Measurements from ENCODE around the gene KCTD17. TPM values are rescaled to one million over a fixed set of nuclear protein-coding genes. Genes with fewer than 3 reads are reported as not detected.

Gene KCTD17
- total RNA-seq, 1 donor from 2014 or later: 17.5 TPM

GRCh38 chr22:37021710-37022482 lies 29.6 kb upstream of the KCTD17 start:
- Mint-ChIP-seq H3K36me3 (peaks cover 14% of the 10 kb centered on the region), H3K4me3 (peak overlapping the region; percentile 76), H3K4me1 (peaks cover 25% of the 10 kb centered on the region), H3K27me3 (ENCODE audit: insufficient read depth, low read depth) (peaks cover 4% of the 10 kb centered on the region), H3K27ac (no peak overlapping the region), H3K9me3 (no peaks in the 10 kb centered on the region)
- Histone ChIP-seq H3K27ac (no peak overlapping the region), H3K4me3 (no peak overlapping the region), H3K27me3 (no peaks in the 10 kb centered on the region), H3K4me1 (peaks cover 16% of the 10 kb centered on the region), H3K36me3 (no peaks in the 10 kb centered on the region), H2AFZ (replicated peaks) (no peak overlapping the region), H3K79me2 (ENCODE audit: low read depth) (peaks cover 59% of the 10 kb centered on the region), H3F3A (ENCODE audit: low read depth) (no peaks in the 10 kb centered on the region), H3K4me2 (no peak overlapping the region), H3K9me3 (ENCODE audit: low read depth) (no peaks in the 10 kb centered on the region), H4K20me1 (ENCODE audit: low read depth) (peaks cover 50% of the 10 kb centered on the region), H3K9ac (no peak overlapping the region)
- DNase-seq (ENCODE audit: low spot score): peak; percentile 86
- TF ChIP-seq EZH2phosphoT487 (IDR thresholded peaks at IDR 0.05) (no peak), CTCF (IDR thresholded peaks at IDR 0.05) (peak; percentile 85)

- no peak overlapping the region for H3K27ac Mint-ChIP-seq
- TF ChIP-seq EZH2phosphoT487 (IDR thresholded peaks at IDR 0.05): no peak
- TF ChIP-seq EZH2 (IDR thresholded peaks at IDR 0.05): no peak
- no peak for TF ChIP-seq CTCF (IDR thresholded peaks at IDR 0.05)
- H3K4me3 ChIP-seq: no peak overlapping the region
- no peaks in the 10 kb centered on the region for H3K9me3 Mint-ChIP-seq
- peaks cover 16% of the 10 kb centered on the region for H3K4me1 ChIP-seq
- H3K36me3 ChIP-seq: no peaks in the 10 kb centered on the region
- H3K4me2 ChIP-seq: no peak overlapping the region
- H3K36me3 Mint-ChIP-seq: peaks cover 10% of the 10 kb centered on the region
- no peak overlapping the region for H2AFZ ChIP-seq (replicated peaks)
- peaks cover 52% of the 10 kb centered on the region for H3K79me2 ChIP-seq (ENCODE audit: low read depth)
- peaks cover 42% of the 10 kb centered on the region for H4K20me1 ChIP-seq (ENCODE audit: low read depth)
- no peak for DNase-seq (ENCODE audit: low spot score)
- H3K4me3 Mint-ChIP-seq: no peak overlapping the region
- no peak overlapping the region for H3K9ac ChIP-seq
- no peaks in the 10 kb centered on the region for H3K9me3 ChIP-seq (ENCODE audit: low read depth)
- H3F3A ChIP-seq (ENCODE audit: low read depth): no peaks in the 10 kb centered on the region
- H3K27me3 Mint-ChIP-seq (ENCODE audit: insufficient read depth, low read depth): peaks cover 5% of the 10 kb centered on the region
- peaks cover 21% of the 10 kb centered on the region for H3K4me1 Mint-ChIP-seq
- H3K27ac ChIP-seq: no peak overlapping the region
- H3K27me3 ChIP-seq: no peaks in the 10 kb centered on the region
These were observed 28.8 kb upstream of the KCTD17 start for GRCh38 chr22:37022483-37023337.

- H3K9ac ChIP-seq: no peak overlapping the region
- no peak overlapping the region for H3K4me3 Mint-ChIP-seq
- TF ChIP-seq EZH2phosphoT487 (IDR thresholded peaks at IDR 0.05) (no peak), CTCF (IDR thresholded peaks at IDR 0.05) (no peak), EZH2 (IDR thresholded peaks at IDR 0.05) (no peak)
- peaks cover 6% of the 10 kb centered on the region for H3K27me3 Mint-ChIP-seq (ENCODE audit: insufficient read depth, low read depth)
- peaks cover 31% of the 10 kb centered on the region for H4K20me1 ChIP-seq (ENCODE audit: low read depth)
- H3K27me3 ChIP-seq: no peaks in the 10 kb centered on the region
- peaks cover 10% of the 10 kb centered on the region for H3K36me3 Mint-ChIP-seq
- no peak overlapping the region for H3K4me3 ChIP-seq
- no peak overlapping the region for H2AFZ ChIP-seq (replicated peaks)
- H3K27ac ChIP-seq: no peak overlapping the region
- no peaks in the 10 kb centered on the region for H3K9me3 Mint-ChIP-seq
- H3F3A ChIP-seq (ENCODE audit: low read depth): no peaks in the 10 kb centered on the region
- H3K9me3 ChIP-seq (ENCODE audit: low read depth): no peaks in the 10 kb centered on the region
- H3K27ac Mint-ChIP-seq: no peak overlapping the region
- no peak overlapping the region for H3K4me2 ChIP-seq
- peaks cover 20% of the 10 kb centered on the region for H3K4me1 Mint-ChIP-seq
- H3K79me2 ChIP-seq (ENCODE audit: low read depth): peaks cover 41% of the 10 kb centered on the region
- no peak for DNase-seq (ENCODE audit: low spot score)
- H3K36me3 ChIP-seq: no peaks in the 10 kb centered on the region
- H3K4me1 ChIP-seq: peaks cover 9% of the 10 kb centered on the region
These were observed 27.7 kb upstream of the KCTD17 start for GRCh38 chr22:37023743-37024338.
